H1 (cell line): ENCODE results near the gene MAP3K6. TPM values are rescaled to one million over a fixed set of nuclear protein-coding genes. Genes with fewer than 3 reads are reported as not detected.
"Not testable (repeated sequence)": the region's sequence is repeated elsewhere in the genome, so short reads cannot be mapped to it uniquely, and the experiment has no call there.

ENCODE experiments used
- CTCF ChIA-PET: fragments of 300-600 bp; sonication (Branson Sonifier 250); formaldehyde crosslinking; loops from one replicate; lab custom pipeline; 2021; ENCODE audit not compliant: partially characterized antibody; lab: Charles Lee
- POLR2A ChIA-PET: fragments of 300-600 bp; sonication (Branson Sonifier 250); formaldehyde crosslinking; loops from one replicate; lab custom pipeline; 2021; ENCODE audit warnings: inconsistent platforms; ENCODE audit not compliant: partially characterized antibody; lab: Charles Lee
- DNase-seq, 2 experiments: peaks; one replicate each; pipeline versions ENCODE4 v3.0.0 to v3.0.0-alpha.2; 2010 to 2022; ENCODE audit warnings: low spot score in 2 of 2, low read depth in 1 of 2, mixed read lengths in 1 of 2
- FAIRE-seq: peaks from 2 replicates; lab custom pipeline; 2011; peaks lifted over from hg19 to GRCh38; lab: Jason Lieb, UNC
- H2AFZ ChIP-seq: 2 replicates; pipeline ENCODE4 v1.8.1; 2012; ENCODE audit warnings: low read length, inconsistent platforms
- H2AK5ac ChIP-seq: 2 replicates; pipeline ENCODE4 v1.6.1; 2013; ENCODE audit warnings: low read depth, low read length
- H2BK120ac ChIP-seq: replicated peaks from 2 replicates; pipeline ENCODE3; 2013; ENCODE audit warnings: low read depth, low read length, inconsistent platforms
- H2BK12ac ChIP-seq: 2 replicates; pipeline ENCODE4 v1.6.1; 2013; ENCODE audit warnings: low read depth, low read length
- H2BK15ac ChIP-seq: 2 replicates; pipeline ENCODE4 v1.6.1; 2013; ENCODE audit warnings: low read length
- H2BK20ac ChIP-seq: 2 replicates; pipeline ENCODE4 v1.6.1; 2013; ENCODE audit warnings: low read length
- H2BK5ac ChIP-seq: 2 replicates; pipeline ENCODE4 v1.6.1; 2013; ENCODE audit warnings: low read depth, low read length
- H3K14ac ChIP-seq: 2 replicates; pipeline ENCODE4 v1.6.1; 2013; ENCODE audit warnings: inconsistent platforms; ENCODE audit not compliant: insufficient read length
- H3K18ac ChIP-seq: 2 replicates; pipeline ENCODE4 v1.6.1; 2013; ENCODE audit warnings: low read length; ENCODE audit errors: extremely low read depth
- H3K23ac ChIP-seq: 2 replicates; pipeline ENCODE4 v1.6.1; 2013; ENCODE audit warnings: inconsistent platforms; ENCODE audit not compliant: insufficient read length
- H3K23me2 ChIP-seq: 2 replicates; pipeline ENCODE4 v1.6.1; 2013; ENCODE audit warnings: low read depth, low read length
- H3K27ac ChIP-seq: 2 replicates; pipeline ENCODE4 v1.6.1; 2011; ENCODE audit warnings: low read depth, low read length, inconsistent platforms
- H3K27me3 ChIP-seq, 4 experiments: replicated peaks in 1 of 4; 1 replicate in 1 of 4; 2 replicates in 3 of 4; pipeline versions ENCODE4 v1.6.1 to v1.8.1; 2011 to 2013; ENCODE audit warnings: low read length in 3 of 4, mild to moderate bottlenecking in 3 of 4, inconsistent platforms in 2 of 4, mixed read lengths in 2 of 4, moderate library complexity in 1 of 4; ENCODE audit not compliant: control insufficient read depth in 3 of 4, insufficient read depth in 3 of 4; ENCODE audit errors: extremely low read depth in 1 of 4
- H3K36me3 ChIP-seq, 4 experiments: 2 replicates each; pipeline versions ENCODE4 v1.6.1 to v1.8.1; 2011 to 2013; ENCODE audit warnings: mild to moderate bottlenecking in 4 of 4, low read length in 3 of 4, moderate library complexity in 2 of 4, control low read depth in 1 of 4, inconsistent platforms in 1 of 4; ENCODE audit not compliant: insufficient read depth in 4 of 4, control insufficient read depth in 2 of 4
- H3K4ac ChIP-seq: replicated peaks from 2 replicates; pipeline ENCODE3; 2013; ENCODE audit warnings: low read length, low read depth, mixed read lengths, inconsistent platforms; ENCODE audit not compliant: insufficient read length
- H3K4me1 ChIP-seq, 4 experiments: replicated peaks in 1 of 4; 1 replicate in 1 of 4; 2 replicates in 3 of 4; pipeline versions ENCODE4 v1.6.1 to v1.8.1; 2011 to 2013; ENCODE audit warnings: low read length in 3 of 4, inconsistent platforms in 2 of 4, mixed read lengths in 1 of 4; ENCODE audit not compliant: insufficient read depth in 4 of 4, control insufficient read depth in 3 of 4
- H3K4me2 ChIP-seq, 2 experiments: 2 replicates each; pipeline versions ENCODE4 v1.6.1 to v1.8.1; 2011 to 2013; ENCODE audit warnings: low read depth in 2 of 2, low read length in 2 of 2, control low read depth in 1 of 2, inconsistent platforms in 1 of 2, mild to moderate bottlenecking in 1 of 2; ENCODE audit not compliant: insufficient read depth in 1 of 2
- H3K4me3 ChIP-seq, 4 experiments: fragments of 200-600, 300-600 bp in 1 of 4; sonication (generic), shearing (Covaris generic), sonication (Bioruptor Twin) in 1 of 4; 2 replicates each; pipeline versions ENCODE4 v1.5.1 to v1.8.1; 2011 to 2016; ENCODE audit warnings: low read length in 4 of 4, low read depth in 3 of 4, control low read depth in 2 of 4, inconsistent platforms in 2 of 4, mild to moderate bottlenecking in 2 of 4, mixed read lengths in 1 of 4, moderate library complexity in 1 of 4; ENCODE audit not compliant: insufficient read depth in 2 of 4; ENCODE audit errors: extremely low read depth in 1 of 4
- H3K56ac ChIP-seq: replicated peaks from 2 replicates; pipeline ENCODE3; 2013; ENCODE audit warnings: low read depth, mild to moderate bottlenecking, mixed read lengths, low read length, inconsistent platforms; ENCODE audit not compliant: insufficient read length
- H3K79me1 ChIP-seq: 2 replicates; pipeline ENCODE4 v1.6.1; 2013; ENCODE audit warnings: low read depth, low read length, control low read depth
- H3K79me2 ChIP-seq, 2 experiments: 2 replicates each; pipeline versions ENCODE4 v1.6.1 to v1.8.1; 2012 to 2013; ENCODE audit warnings: low read length in 2 of 2, mild to moderate bottlenecking in 2 of 2, inconsistent platforms in 1 of 2; ENCODE audit not compliant: insufficient read depth in 2 of 2, control insufficient read depth in 1 of 2
- H3K9ac ChIP-seq, 4 experiments: replicated peaks in 1 of 4; 1 replicate in 1 of 4; 2 replicates in 3 of 4; pipeline versions ENCODE4 v1.6.1 to v1.8.1; 2011 to 2013; ENCODE audit warnings: low read depth in 3 of 4, low read length in 3 of 4, control low read depth in 2 of 4, mild to moderate bottlenecking in 2 of 4, moderate library complexity in 2 of 4, inconsistent platforms in 1 of 4; ENCODE audit errors: extremely low read depth in 1 of 4
- H3K9me3 ChIP-seq, 2 experiments: 2 replicates each; pipeline versions ENCODE4 v1.6.1 to v1.8.1; 2012 to 2013; ENCODE audit warnings: mild to moderate bottlenecking in 2 of 2, moderate library complexity in 2 of 2, control low read depth in 1 of 2, inconsistent platforms in 1 of 2, low read depth in 1 of 2, low read length in 1 of 2, mixed read lengths in 1 of 2; ENCODE audit not compliant: insufficient read depth in 2 of 2
- H4K20me1 ChIP-seq, 2 experiments: replicated peaks in 1 of 2; 2 replicates each; pipeline versions ENCODE3 to v1.8.1; 2011 to 2013; ENCODE audit warnings: inconsistent platforms in 2 of 2, low read length in 2 of 2, mild to moderate bottlenecking in 1 of 2; ENCODE audit not compliant: insufficient read depth in 2 of 2, control insufficient read depth in 1 of 2
- H4K5ac ChIP-seq: 2 replicates; pipeline ENCODE4 v1.6.1; 2013; ENCODE audit warnings: low read length, low read depth, mixed read lengths, inconsistent platforms; ENCODE audit not compliant: insufficient read length
- H4K8ac ChIP-seq: 2 replicates; pipeline ENCODE4 v1.8.0; 2013; ENCODE audit warnings: mild to moderate bottlenecking, moderate library complexity, low read length, inconsistent platforms; ENCODE audit not compliant: insufficient read depth; ENCODE audit errors: extremely low read depth
- H4K91ac ChIP-seq: replicated peaks from 2 replicates; pipeline ENCODE3; 2013; ENCODE audit warnings: low read length, mixed read lengths, inconsistent platforms; ENCODE audit not compliant: insufficient read length
- GTF2F1 ChIP-seq: IDR thresholded peaks from 2 replicates; pipeline ENCODE4 v1.6.1; 2012; ENCODE audit warnings: low read depth, low read length, improper control_type of control experiment, borderline replicate concordance
- JUND ChIP-seq: IDR thresholded peaks from 2 replicates; pipeline ENCODE4 v1.6.1; 2011; ENCODE audit warnings: mild to moderate bottlenecking, improper control_type of control experiment, low read length
- RAD21 ChIP-seq, 2 experiments: IDR thresholded peaks in 1 of 2; conservative IDR thresholded peaks in 1 of 2; 2 replicates each; pipeline ENCODE4 v1.6.1; 2011; ENCODE audit warnings: low read depth in 2 of 2, low read length in 2 of 2, improper control_type of control experiment in 1 of 2, inconsistent platforms in 1 of 2, mild to moderate bottlenecking in 1 of 2, moderate library complexity in 1 of 2
- WGBS, 2 experiments: shearing (Covaris generic) in 1 of 2; methylation state at CpG; one replicate each; pipeline versions ENCODE4 v1.1.6 to v1.1.7; 2013 to 2015; ENCODE audit warnings: low lambda C conversion rate in 2 of 2, mixed read lengths in 2 of 2, inconsistent platforms in 1 of 2, low coverage in 1 of 2, missing lambda C conversion rate in 1 of 2; ENCODE audit not compliant: insufficient replicate concordance in 2 of 2, insufficient coverage in 1 of 2, insufficient read length in 1 of 2; ENCODE audit errors: extremely low coverage in 1 of 2, missing lambda C conversion rate in 1 of 2; 5-methylcytosine and 5-hydroxymethylcytosine counted together
- polyA plus RNA-seq, 7 experiments: library from polyadenylated mRNA; depleted of rRNA in 3 of 7; stranded (reverse) in 5 of 7; unstranded in 2 of 7; fragments of >200 nt in 5 of 7; fragments of 200-250 nt in 2 of 7; gene quantifications; 1 replicate in 5 of 7; 2 replicates in 1 of 7; 4 replicates in 1 of 7; pipeline versions ENCODE4 v1.2.1 to v1.2.3, GENCODE V29; 2011 to 2013; ENCODE audit warnings: missing spikeins in 2 of 7, mixed read lengths in 2 of 7
- total RNA-seq: library from RNA; stranded (reverse); fragmentation: NEBNext Ultra II Directional; extraction: Animal tissue kit (Norgen Biotek cat#: 25700); gene quantifications from 2 replicates; pipeline ENCODE4 v1.2.1, GENCODE V29; 2021

The MAP3K6 gene
- total and polyA plus RNA-seq, 2 of the 8 experiments (the other 6 are each of a cell fraction or from before 2014, with no cell fraction given): 7.4 to 7.6 TPM

- TF ChIP-seq GTF2F1: no peak
- TF ChIP-seq JUND: peak; percentile 39; the same call in 1 of the 2 replicates
- TF ChIP-seq RAD21 (IDR thresholded peaks at IDR 0.05 in 1 of 2, conservative IDR thresholded peaks at IDR 0.05 in 1 of 2; ENCODE audit: low read depth in 2 of 2, low read length in 2 of 2): peak; percentile 82 to 85
Observed at GRCh38 chr1:27388337-27389005, 21.7 kb upstream of the MAP3K6 start (continued).

- H2BK15ac ChIP-seq, H2BK20ac ChIP-seq, H4K8ac ChIP-seq, DNase-seq, FAIRE-seq, H3K4ac ChIP-seq, H2BK120ac ChIP-seq, H4K91ac ChIP-seq, H3K36me3 ChIP-seq, H3K23ac ChIP-seq, H3K9ac ChIP-seq, H2BK12ac ChIP-seq, H3K79me2 ChIP-seq, H3K9me3 ChIP-seq, H3K4me2 ChIP-seq, H2BK5ac ChIP-seq, H2AFZ ChIP-seq, H3K4me3 ChIP-seq, H3K14ac ChIP-seq, H3K27ac ChIP-seq, H3K23me2 ChIP-seq, H3K18ac ChIP-seq, H3K56ac ChIP-seq, H4K20me1 ChIP-seq, H3K4me1 ChIP-seq, H2AK5ac ChIP-seq, H3K79me1 ChIP-seq, H4K5ac ChIP-seq: not testable (repeated sequence)
- ChIA-PET POLR2A (interaction anchor here (0.6 to 3.5 kb wide), 5 partner anchors 16 to 1126 kb away, joined by 3 to 8 read pairs (median 4); no protein-coding TSS in a partner anchor), CTCF (interaction anchor here (0.6 to 18.9 kb wide), 9 partner anchors 14 to 221 kb away, joined by 3 to 625 read pairs (median 5); partner anchors contain the start of genes FCN3 and MAP3K6)
- 84% methylated on average over 3 of the region's 3 CpGs; no CpG with 5 or more reads in 1 of the 2 experiments for WGBS, 2 experiments
- H3K27me3 ChIP-seq: peaks cover 0 to 16% (median 9%) of the 10 kb centered on the region in 4 experiments; a peak in 6 of 7 replicates
Observed at GRCh38 chr1:27384797-27385196, 18.0 kb upstream of the MAP3K6 start.
